HCT116 (cell line): ENCODE results near the gene KHDRBS2. TPM values are rescaled to one million over a fixed set of nuclear protein-coding genes. Genes with fewer than 3 reads are reported as not detected.

Source experiments
- ATAC-seq: fragments of 200-7000 bp; cut with Tn5 transposase; 2 replicates; pipeline ENCODE4 v1.9.1; 2020; ENCODE audit warnings: mild to moderate bottlenecking, moderate library complexity
- BruUV-seq: library from RNA; stranded (reverse); fragments of 400-500 nt; replicated peaks from 2 replicates; lab custom pipeline; 2021; lab: Mats Ljungman, UMichigan
- CTCF ChIA-PET: fragments of 300-600 bp; sonication (Branson Sonifier 250); formaldehyde crosslinking; loops from one replicate; lab custom pipeline; 2021; ENCODE audit warnings: antibody characterized with exemption; lab: Charles Lee
- POLR2A ChIA-PET: fragments of 300-600, 350-600 bp; sonication (Branson Sonifier 250); formaldehyde crosslinking; loops from one replicate; lab custom pipeline; 2021; ENCODE audit warnings: antibody characterized with exemption; lab: Charles Lee
- RAD21 ChIA-PET, 2 experiments: fragments of 300-600 bp; sonication (Branson Sonifier 250); formaldehyde crosslinking; loops; one replicate each; lab custom pipeline; 2023; ENCODE audit warnings: low total read pairs in 2 of 2; ENCODE audit not compliant: uncharacterized antibody in 2 of 2, unreplicated experiment in 2 of 2, low non-redundant PET in 1 of 2; lab: Charles Lee
- DNase-seq: peaks from one replicate; pipeline ENCODE4 v3.0.0-alpha.2; 2010; ENCODE audit warnings: low read depth, low spot score
- H2AFZ ChIP-seq: fragments of 200-600 bp; shearing (Covaris generic), sonication (generic); 2 replicates; pipeline ENCODE4 v1.6.1; 2017; ENCODE audit warnings: low read depth, mixed run types, mixed read lengths, antibody characterized with exemption, low read length; ENCODE audit not compliant: poor library complexity, severe bottlenecking
- H3K27ac ChIP-seq: 2 replicates; pipeline ENCODE4 v1.5.1; 2012; ENCODE audit warnings: low read depth, low read length
- H3K27me3 ChIP-seq: fragments of 200-600 bp; sonication (generic); 2 replicates; pipeline ENCODE4 v1.6.1; 2016; ENCODE audit warnings: mixed run types, low read length, mixed read lengths; ENCODE audit not compliant: insufficient read depth
- H3K36me3 ChIP-seq, 2 experiments: fragments of 200-500 bp in 1 of 2; fragments of 200-600 bp in 1 of 2; sonication (Bioruptor generic) in 1 of 2; sonication (generic) in 1 of 2; 2 replicates each; pipeline versions ENCODE4 v1.5.1 to v1.6.1; 2014 to 2016; ENCODE audit warnings: low read length in 2 of 2, inconsistent platforms in 1 of 2, mixed read lengths in 1 of 2, mixed run types in 1 of 2; ENCODE audit not compliant: insufficient read depth in 2 of 2, control insufficient read depth in 1 of 2
- H3K4me1 ChIP-seq, 2 experiments: fragments of 200-600 bp in 1 of 2; sonication (generic) in 1 of 2; 2 replicates each; pipeline versions ENCODE4 v1.5.1 to v1.6.1; 2012 to 2017; ENCODE audit warnings: low read length in 2 of 2, inconsistent platforms in 1 of 2, mild to moderate bottlenecking in 1 of 2, mixed read lengths in 1 of 2, mixed run types in 1 of 2, moderate library complexity in 1 of 2; ENCODE audit not compliant: insufficient read depth in 2 of 2, control insufficient read depth in 1 of 2
- H3K4me2 ChIP-seq: fragments of 200-600 bp; sonication (generic); 2 replicates; pipeline ENCODE4 v1.6.1; 2017; ENCODE audit warnings: mixed run types, low read length, mixed read lengths
- H3K4me3 ChIP-seq, 2 experiments: fragments of 200-600 bp in 1 of 2; sonication (generic) in 1 of 2; replicated peaks in 1 of 2; 2 replicates each; pipeline ENCODE4 v1.5.1; 2011 to 2016; ENCODE audit warnings: low read length in 2 of 2, control low read depth in 1 of 2, low read depth in 1 of 2, mild to moderate bottlenecking in 1 of 2, mixed read lengths in 1 of 2, mixed run types in 1 of 2
- H3K79me2 ChIP-seq: fragments of 200-600 bp; sonication (generic); 2 replicates; pipeline ENCODE4 v1.6.1; 2017; ENCODE audit warnings: mild to moderate bottlenecking, mixed run types, low read length, moderate library complexity, mixed read lengths; ENCODE audit not compliant: insufficient read depth
- H3K9ac ChIP-seq: fragments of 200-600 bp; sonication (generic); 2 replicates; pipeline ENCODE4 v1.6.1; 2016; ENCODE audit warnings: low read length, mixed read lengths
- H3K9me2 ChIP-seq: fragments of 200-600 bp; sonication (generic), shearing (Covaris generic); 2 replicates; pipeline ENCODE4 v1.6.1; 2017; ENCODE audit warnings: mixed run types, mild to moderate bottlenecking, moderate library complexity; ENCODE audit not compliant: insufficient read depth
- H3K9me3 ChIP-seq, 2 experiments: fragments of 200-500 bp in 1 of 2; fragments of 200-600 bp in 1 of 2; sonication (Bioruptor generic) in 1 of 2; sonication (generic) in 1 of 2; 2 replicates each; pipeline ENCODE4 v1.6.1; 2014 to 2017; ENCODE audit warnings: low read length in 2 of 2, mixed read lengths in 2 of 2, inconsistent platforms in 1 of 2, low read depth in 1 of 2, mild to moderate bottlenecking in 1 of 2, mixed run types in 1 of 2, moderate library complexity in 1 of 2; ENCODE audit not compliant: control insufficient read depth in 1 of 2, insufficient read depth in 1 of 2
- H4K20me1 ChIP-seq: fragments of 200-600 bp; sonication (generic), shearing (Covaris generic); 2 replicates; pipeline ENCODE4 v1.6.1; 2017; ENCODE audit warnings: mixed run types, mild to moderate bottlenecking, moderate library complexity; ENCODE audit not compliant: insufficient read depth
- CEBPB ChIP-seq: IDR thresholded peaks from 2 replicates; pipeline ENCODE4 v1.6.1; 2012; ENCODE audit warnings: low read depth
- MAX ChIP-seq: IDR thresholded peaks from 2 replicates; pipeline ENCODE4 v1.6.1; 2012
- SIN3A ChIP-seq: IDR thresholded peaks from 2 replicates; pipeline ENCODE4 v1.6.1; 2012; ENCODE audit warnings: low read depth
- SRF ChIP-seq: IDR thresholded peaks from 2 replicates; pipeline ENCODE4 v1.6.1; 2012; ENCODE audit warnings: low read depth
- intact Hi-C: fragments of 100-400 bp; cut with micrococcal nuclease; formaldehyde crosslinking; loops from 2 replicates; pipeline ENCODE4 v1.10.0; 2022
- total RNA-seq: library from RNA; stranded (reverse); gene quantifications from one replicate; pipeline ENCODE4 v1.2.1, GENCODE V29; 2021; ENCODE audit not compliant: unreplicated experiment

The KHDRBS2 gene
- total RNA-seq, 1 experiment from 2014 or later: not detected

GRCh38 chr6:62129127-62129526 lies 156.9 kb downstream of the KHDRBS2 start:
- TF ChIP-seq MAX (no peak), CEBPB (no peak), SRF (no peak)
- RAD21 ChIA-PET: no interaction called here
- Histone ChIP-seq H3K79me2 (no peaks in the 10 kb centered on the region), H4K20me1 (no peaks in the 10 kb centered on the region), H3K9me3 (peaks cover 7 to 11% of the 10 kb centered on the region in 2 experiments; a peak in 2 of 4 replicates), H3K27ac (no peak overlapping the region), H3K9ac (no peak overlapping the region), H2AFZ (no peak overlapping the region), H3K36me3 (no peaks in the 10 kb centered on the region), H3K27me3 (no peaks in the 10 kb centered on the region), H3K9me2 (no peaks in the 10 kb centered on the region), H3K4me1 (no peaks in the 10 kb centered on the region), H3K4me2 (no peak overlapping the region), H3K4me3 (no peak overlapping the region)
- intact Hi-C loops: no loop called here
- POLR2A ChIA-PET: no interaction called here
- no TSS peak for BruUV-seq
- ATAC-seq: no peak
- CTCF ChIA-PET: no interaction called here
- DNase-seq: no peak

GRCh38 chr6:62119401-62119800 lies 166.6 kb downstream of the KHDRBS2 start:
- ChIA-PET POLR2A (no interaction called here), CTCF (no interaction called here), RAD21 (no interaction called here)
- H3K36me3 ChIP-seq: no peaks in the 10 kb centered on the region
- H3K79me2 ChIP-seq: no peaks in the 10 kb centered on the region
- no peak for ATAC-seq
- no peaks in the 10 kb centered on the region for H3K9me2 ChIP-seq
- H3K4me3 ChIP-seq: no peak overlapping the region
- H2AFZ ChIP-seq: no peak overlapping the region
- H3K9ac ChIP-seq: no peak overlapping the region
- H3K4me1 ChIP-seq: no peaks in the 10 kb centered on the region
- intact Hi-C loops: no loop called here
- H3K9me3 ChIP-seq: peaks cover 0 to 13% of the 10 kb centered on the region in 2 experiments; a peak in 2 of 4 replicates
- DNase-seq: no peak
- BruUV-seq: no TSS peak
- no peaks in the 10 kb centered on the region for H4K20me1 ChIP-seq
- no peaks in the 10 kb centered on the region for H3K27me3 ChIP-seq
- H3K4me2 ChIP-seq: no peak overlapping the region
- TF ChIP-seq SIN3A: no peak
- no peak overlapping the region for H3K27ac ChIP-seq
